NCI-H2171 treated with DMSO at 0.1 percent for 48 hours (cell line): ENCODE measurements around the gene CCDC87.
"Not testable (repeated sequence)": the region's sequence is repeated elsewhere in the genome, so short reads cannot be mapped to it uniquely, and the experiment has no call there.

ENCODE experiments used
- DNase-seq: peaks from one replicate; lab custom pipeline; 2025; lab: John Stamatoyannopoulos, UW

CCDC87 gene

DNA sequence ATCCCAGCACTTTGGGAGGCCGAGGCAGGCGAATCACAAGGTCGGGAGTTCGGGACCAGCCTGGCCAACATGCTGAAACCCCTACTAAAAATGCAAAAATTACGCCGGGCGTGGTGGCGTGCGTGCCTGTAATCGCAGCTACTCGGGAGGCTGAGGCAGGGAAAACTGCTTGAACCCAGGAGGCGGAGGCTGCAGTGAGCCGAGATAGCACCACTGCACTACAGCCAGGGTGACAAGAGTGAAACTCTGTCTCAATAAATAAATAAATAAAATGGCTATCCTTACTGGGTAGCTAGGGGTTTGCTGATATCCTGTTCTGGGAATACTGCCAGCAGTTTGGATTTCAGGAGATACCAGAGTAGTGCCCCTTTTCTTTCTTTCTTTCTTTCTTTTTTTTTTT is 21.2 kb upstream of the CCDC87 start:
- DNase-seq, result no peak

DNA sequence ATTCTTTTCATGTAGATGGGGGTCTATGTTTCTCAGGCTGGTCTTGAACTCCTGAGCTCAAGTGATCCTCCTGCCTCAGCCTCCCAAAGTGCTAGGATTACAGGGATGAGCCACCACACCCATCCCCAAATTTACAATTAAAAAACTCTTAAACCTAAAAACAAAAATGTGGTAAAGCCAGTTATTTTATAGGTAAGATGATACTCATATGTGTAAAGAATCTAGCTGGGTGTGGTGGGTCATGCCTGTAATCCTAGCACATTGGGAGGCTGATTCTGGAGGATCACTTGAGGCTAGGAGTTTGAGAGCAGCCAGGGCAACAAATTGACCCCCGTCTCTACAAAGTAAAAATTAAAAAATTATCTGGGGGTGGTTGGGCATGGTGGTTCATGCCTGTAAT is 19.6 kb upstream of the CCDC87 start:
- DNase-seq, result no peak

DNA sequence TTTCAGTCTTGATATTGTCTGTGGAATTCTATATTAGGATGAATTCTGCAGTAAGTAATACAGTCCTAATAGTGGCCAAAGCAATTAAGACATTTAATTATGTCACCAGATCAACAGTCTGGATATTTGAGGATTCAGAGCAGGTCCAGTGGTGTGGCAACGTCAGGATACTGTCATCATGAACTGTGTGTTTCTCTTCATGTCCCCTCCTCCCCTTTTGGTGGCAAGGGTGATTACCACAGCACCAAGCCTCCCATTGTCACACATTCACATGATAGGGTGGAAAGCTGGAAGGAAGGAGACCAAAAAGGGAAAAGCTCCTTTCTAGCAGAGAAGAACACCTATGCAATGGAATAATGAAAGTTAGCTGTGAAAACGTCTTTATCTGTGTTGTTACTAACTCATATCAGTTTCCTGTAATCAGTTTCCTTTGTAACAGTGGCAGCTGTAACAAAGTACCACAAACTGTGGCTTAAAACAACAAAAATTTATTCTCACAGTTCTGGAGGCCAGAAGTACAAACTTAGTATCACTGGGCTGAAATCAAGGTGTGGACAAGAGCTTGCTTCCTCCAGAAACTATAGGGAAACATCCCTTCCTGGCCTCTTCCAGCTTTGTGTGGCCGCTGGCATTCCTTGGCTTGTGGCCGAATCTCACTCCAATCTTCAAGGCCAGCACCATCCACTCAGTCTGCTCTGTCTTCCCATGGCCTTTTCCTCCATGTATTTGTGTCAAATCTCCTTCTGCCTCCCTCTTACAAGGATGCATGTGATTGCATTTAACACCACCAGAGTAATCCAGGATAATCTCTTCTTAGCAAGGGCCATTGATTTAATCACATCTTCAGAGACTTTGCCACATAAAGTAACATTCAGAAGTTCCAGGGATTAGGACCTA is 17.1 kb upstream of the CCDC87 start:
- no peak for DNase-seq

DNA sequence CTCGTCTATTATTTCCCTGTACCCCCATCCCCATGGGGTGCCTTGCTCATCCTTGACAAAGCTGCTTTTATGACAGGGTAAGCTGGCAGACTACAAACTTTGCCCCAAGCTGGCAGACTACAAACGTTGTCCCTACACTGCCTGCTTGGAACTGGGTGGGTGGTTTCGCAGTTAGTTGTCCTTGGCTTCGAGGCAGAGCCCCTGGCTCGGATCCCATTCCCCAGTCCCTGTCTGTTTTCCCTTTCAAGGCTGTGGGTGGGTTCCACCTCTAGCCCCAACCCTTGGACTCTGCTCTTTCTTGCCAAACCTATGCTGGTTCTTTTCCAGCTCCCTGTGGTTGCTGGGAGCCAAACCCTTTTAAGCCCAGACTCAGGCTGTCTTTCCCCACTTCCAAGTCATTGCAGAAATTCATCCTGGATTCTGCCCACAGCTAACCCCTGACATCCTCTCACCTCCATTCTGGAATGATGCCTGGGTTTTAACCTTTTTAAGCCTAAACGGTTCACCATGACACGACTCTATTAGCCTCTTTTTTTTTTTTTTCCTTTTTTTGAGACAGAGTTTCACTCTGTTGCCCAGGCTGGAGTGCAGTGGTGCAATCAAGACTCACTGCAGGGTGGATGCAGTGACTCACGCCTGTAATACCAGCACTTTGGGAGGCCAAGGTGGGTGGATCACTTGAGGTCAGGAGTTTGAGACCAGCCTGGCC is 14.4 kb upstream of the CCDC87 start:
- DNase-seq, result no peak

DNA sequence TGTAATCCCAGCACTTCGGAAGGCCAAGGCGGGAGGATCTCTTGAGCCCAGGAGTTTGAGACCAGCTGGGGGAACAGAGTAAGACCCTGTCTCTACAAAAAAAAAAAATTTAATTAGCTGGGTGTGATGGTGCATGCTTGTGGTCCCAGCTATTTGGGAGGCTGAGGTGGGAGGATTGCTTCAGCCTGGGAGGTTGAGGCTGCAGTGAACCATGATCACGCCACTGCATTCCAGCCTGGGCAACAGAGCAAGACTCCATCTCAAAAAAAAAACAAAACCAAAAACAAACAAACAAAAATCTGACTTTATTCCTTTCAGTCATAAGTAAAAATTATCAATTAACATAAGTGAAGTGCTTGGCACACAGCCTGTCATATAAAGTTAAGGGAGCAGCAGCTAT is 13.7 kb upstream of the CCDC87 start:
- not testable (repeated sequence) for DNase-seq

DNA sequence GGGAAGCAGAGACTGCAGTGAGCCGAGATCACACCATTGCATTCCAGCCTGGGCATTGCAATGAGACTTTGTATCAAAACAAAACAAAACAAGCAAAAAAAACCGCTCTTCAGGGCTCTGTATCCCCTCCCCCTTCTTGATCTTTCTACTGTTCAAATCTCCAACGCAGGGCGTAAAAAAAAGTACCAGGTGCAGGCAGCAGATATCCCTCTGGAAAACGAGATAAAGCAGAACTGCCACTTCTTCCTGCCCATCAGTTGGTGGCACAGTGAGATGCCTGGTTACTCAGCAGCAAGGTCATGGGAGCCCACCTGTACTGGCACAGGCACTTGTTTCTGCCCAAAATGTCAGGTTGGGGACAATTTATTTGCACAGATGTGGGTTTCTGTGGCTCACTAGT is 11.3 kb upstream of the CCDC87 start:
- DNase-seq, result no peak

DNA sequence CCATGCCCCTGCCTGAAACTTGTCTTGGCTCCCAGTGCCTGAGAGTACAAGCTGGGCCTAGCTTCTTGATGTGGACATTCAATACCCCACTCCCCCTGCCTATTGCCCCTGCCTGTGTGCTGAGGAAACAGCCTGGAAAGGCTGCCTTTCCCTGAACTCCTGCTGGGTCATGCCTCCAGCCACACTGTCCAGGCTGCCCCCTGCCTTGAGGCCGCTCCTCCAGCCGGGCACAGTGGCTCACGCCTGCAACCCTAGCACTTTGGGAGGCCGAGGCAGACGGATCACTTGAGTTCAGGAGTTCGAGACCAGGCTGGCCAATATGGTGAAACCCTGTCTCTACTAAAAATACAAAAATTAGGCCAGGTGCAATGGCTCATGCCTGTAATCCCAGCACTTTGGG is 10.2 kb upstream of the CCDC87 start:
- no peak for DNase-seq

DNA sequence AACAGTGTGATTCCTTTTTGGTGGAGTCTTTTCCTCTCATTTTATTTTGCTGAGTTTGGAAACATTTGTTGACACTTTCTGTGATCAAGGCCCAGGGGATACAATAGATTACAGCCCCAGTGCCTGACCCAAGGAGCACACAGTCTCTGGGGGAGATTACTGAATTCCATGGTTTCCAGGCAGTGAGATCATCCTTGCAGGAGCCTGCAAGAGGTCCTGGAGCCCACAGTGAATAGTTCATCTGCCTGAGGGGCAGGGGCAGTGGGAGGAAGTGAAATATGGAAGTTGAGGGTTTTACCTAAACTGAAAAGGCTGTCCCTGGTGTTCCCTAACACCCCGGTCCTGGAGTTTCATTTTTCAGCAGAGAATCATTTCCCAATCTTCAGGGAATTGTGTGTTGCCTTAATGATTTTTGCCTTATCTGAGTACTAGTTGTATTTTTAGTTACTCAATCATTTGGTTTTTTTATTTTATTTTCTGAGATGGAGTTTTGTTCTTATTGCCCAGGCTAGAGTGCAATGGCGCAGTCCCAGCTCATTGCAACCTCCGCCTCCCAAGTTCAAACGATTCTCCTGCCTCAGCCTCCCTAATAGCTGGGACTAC is 7.9 kb upstream of the CCDC87 start:
- DNase-seq, result no peak

DNA sequence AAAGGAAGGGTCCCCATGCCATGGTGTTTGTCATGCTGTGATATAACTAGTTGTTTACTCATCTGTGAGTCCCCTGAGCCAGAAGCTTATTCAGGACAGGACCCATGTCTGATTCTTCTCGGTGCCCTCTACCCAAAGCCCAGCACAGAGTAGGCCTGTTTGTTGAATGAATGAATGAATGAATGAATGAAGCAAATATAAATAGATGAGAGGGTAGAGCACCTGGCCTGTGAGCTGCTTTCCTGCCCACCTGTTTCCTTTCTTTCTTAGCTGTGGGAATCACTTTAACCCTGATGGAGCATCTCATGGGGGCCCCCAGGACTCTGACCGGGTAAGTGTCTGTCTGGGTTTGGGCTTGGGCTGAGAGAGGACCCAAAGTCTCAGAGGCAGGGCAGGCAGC is 7.4 kb upstream of the CCDC87 start:
- no peak for DNase-seq

DNA sequence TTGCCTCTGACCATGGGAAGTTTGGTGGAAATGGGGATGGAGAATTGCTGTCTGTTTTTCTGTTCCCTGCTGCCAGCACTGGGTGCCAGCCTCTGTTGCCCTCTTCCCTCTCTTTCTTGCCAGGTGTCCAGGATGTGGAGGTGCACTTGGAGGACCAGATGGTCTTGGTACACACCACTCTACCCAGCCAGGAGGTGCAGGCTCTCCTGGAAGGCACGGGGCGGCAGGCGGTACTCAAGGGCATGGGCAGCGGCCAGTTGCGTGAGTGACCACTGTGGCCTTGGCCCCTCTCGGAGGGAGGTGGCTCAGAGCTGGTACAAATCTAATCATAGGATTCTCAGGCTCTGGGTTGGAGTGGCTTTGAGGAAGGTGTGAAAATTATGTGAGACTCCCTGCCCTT is 6.1 kb upstream of the CCDC87 start:
- no peak for DNase-seq

DNA sequence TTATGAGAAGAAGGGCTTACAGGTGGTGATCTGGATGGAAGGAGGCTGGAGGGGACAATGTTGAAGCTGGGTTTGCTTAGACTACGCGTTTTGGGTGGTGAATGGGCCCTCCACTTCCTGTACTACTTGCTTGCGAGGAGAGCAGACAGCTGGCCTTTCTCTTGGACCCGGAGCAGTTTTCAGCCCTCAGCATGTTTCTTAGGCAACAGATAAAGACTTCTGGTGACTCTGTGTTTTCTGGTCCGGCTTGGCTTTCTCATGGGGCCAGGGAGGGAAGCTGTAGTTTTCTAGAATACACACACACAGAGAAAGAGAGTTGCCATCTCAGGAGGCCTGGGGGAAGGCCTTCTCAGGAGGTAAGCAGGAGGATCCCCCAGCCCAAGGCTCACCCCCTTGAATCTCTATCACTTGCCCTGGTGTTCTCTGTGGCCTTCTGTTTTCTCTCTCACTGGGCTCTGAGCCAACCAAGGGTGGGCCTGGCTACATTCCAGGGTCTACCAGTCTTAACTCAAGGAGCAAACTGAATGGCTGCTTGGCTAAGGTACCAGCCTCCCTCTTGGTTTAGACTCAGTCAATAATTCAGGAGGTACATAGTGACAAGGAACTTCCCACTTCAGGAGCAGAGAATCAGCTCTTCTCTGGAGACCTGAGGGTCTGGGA is 2.5 kb upstream of the CCDC87 start:
- DNase-seq, result peak; percentile 15

DNA sequence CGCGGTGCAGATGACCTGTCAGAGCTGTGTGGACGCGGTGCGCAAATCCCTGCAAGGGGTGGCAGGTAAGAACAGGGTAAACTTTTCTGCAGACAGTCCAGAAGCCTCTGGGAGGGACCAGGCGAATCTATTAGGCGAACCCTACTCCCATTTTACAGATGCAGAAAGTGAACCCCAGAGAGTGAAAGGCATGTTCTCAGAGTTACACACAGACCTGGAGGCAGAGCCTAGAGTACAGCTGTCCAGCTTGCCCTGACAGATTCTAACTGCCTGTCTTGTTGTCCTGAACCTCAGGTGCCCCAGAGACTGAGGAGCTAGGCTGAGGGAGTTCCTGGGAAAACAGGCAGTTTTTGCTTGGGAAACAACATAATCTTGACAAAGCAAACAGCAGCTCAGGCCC is 787 bp upstream of the CCDC87 start:
- no peak for DNase-seq

DNA sequence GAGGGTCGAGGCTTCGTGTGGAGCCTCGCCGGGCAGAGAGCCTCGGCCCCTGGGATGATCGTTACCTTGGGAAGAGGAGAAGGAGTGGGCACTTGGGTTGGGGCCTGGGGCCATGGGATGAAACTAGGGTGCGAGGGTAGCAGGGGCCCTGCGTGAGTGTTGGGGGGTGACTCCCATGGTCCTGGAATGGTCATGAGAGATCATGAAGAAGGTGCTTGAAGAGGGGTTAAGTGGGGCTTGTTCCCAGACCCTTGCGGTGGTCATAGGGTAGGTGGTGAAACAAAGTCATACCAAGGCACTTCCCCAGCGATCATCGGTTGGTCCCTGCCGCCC is 406 bp upstream of the CCDC87 start:
- DNase-seq, result no peak

DNA sequence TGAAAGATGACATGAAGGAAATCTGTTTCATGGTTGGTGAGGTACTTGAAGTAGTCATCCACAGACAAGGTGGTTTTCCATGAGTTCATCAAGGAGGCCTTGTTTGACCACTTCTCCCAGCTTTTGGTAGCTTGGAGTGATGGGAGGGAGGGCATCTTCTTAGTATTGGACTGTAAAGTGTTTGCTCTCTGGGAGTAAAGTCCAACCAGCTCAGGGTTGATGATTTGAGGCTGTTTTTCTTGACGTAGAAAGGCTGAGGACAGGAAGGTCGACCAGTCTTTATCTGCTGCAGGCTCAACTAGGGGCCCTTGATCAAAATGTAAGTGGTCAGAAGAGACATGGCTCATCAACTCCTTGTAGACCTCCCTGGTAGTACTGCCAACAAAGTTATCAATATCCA is 1.7 kb downstream of the CCDC87 start:
- DNase-seq, result no peak

DNA sequence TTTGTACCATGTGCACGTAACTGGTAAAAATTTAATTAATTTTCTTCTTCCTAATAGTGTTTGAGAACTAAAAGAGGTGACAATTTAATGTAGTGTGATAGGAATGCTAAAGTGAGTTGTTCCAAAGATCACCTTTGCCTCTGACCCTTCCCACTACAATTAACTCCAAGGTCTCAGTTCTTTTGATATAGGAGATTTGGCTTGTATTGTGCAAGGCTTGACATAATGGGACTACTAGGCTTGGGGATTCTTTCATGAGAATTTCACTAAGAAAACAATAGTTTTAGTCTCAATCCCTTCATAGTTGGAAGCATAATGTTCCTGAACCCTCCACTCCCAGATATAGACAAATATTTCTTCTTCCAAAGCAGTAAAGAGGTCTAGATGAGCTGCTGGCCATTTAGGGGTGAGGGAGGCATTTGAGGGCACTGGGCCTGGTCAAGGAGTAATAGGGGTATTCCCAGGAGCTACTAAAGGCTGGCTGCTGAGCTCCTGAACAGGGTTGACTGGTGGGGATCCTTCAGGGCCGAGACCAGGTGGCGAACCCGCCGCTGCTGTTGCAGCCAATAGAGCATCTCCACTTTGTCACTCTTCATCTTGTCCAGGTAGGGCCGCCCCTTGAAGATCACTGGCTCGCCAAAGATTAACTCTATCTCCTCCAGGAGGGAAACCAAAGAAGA is 2.7 kb downstream of the CCDC87 start:
- no peak for DNase-seq

DNA sequence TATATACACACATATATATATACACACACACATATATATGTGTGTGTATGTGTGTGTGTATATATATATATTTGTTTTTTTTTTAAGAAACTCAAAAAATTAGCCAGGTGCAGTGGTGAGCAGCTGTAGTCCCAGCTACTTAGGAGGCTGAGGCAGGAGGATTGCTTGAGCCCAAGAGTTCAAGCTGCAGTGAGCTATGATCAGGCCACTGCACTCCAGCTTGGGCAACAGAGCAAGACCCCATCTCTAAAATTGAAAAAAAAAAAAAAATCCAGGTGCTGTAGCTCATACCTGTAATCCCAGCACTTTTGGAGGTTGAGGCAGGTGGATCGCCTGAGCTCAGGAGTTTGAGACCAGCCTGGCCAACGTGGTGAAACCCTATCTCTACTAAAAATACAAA is 3.5 kb downstream of the CCDC87 start:
- DNase-seq, result not testable (repeated sequence)

DNA sequence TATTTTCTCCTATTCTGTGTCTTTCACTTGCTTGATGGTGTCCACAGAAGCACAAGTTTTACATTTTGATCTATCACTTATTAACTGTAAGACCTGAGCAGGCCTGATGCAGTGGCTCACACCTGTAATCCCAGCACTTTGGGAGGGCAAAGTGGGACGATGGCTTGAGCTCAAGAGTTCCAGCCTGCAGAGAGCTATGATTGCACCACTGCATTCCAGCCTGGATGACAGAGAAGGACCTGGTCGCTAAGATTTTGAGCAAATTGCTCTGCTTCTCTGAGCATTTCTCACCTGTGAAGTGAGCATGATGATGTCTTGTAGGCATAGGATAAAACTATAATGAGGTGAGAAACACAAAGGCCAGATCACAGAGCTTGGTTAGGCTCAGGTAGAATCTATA is 6.7 kb downstream of the CCDC87 start:
- no peak for DNase-seq

DNA sequence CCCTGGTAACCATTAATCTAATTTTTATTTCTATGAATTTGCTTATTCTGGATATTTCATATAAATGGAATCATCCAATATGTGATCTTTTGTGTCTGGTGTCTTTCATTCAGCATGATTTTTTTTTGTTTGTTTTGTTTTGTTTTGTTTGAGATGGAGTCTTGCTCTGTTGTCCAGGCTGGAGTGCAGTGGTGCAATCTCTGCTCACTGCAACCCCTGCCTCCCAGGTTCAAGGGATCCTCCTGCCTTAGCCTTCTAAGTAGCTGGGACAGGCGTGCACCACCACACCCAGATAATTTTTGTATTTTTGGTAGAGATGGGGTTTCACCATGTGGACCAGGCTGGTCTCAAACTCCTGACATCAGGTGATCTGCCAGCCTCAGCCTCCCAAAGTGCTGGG is 7.4 kb downstream of the CCDC87 start:
- DNase-seq, result not testable (repeated sequence)

DNA sequence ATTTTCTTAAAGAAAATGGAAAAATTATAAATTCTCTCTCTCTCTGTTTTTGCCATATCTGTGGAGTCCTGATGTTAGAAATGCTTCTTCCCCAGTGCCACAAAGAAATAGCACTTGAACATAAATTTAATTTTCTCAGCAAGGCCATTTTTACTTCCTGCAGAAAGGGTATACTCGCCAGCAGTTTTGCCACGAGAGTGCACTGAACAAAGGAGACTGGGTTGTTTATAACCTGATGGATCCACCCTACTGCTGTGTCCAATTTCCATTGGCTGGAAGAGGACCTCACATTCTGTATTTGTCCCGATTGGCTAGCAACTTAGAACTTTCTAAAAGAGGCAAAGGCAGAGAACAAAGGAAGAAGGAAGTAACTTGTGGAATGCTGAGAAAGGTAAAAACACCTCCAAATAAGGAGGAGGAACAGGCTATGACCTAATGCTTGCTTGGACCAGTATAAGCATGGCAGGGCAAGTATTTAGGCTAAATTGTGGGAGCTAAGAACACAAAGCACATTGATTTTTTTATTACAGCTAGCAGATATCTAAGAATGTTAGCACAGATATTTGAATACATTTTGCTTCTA is 10.2 kb downstream of the CCDC87 start:
- DNase-seq, result not testable (repeated sequence)

DNA sequence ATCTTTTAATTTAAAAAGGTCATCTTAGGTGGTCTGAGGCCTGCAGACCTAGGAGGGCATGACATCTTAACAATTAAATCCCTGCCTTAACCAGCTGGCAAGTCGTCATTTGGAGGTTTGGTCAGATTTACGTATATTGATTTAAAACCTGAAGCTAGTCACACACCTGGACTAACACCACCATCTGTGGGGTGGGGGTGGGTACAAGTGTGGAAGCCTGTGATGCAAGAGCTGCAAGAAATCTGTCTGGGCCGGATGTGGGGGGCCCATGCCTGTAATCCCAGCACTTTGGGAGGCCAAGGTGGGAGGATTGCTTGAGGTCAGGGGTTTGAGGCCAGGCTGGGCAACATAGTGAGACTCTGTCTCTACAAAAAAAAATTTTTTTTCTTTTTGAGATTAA is 11.6 kb downstream of the CCDC87 start:
- DNase-seq, result no peak

DNA sequence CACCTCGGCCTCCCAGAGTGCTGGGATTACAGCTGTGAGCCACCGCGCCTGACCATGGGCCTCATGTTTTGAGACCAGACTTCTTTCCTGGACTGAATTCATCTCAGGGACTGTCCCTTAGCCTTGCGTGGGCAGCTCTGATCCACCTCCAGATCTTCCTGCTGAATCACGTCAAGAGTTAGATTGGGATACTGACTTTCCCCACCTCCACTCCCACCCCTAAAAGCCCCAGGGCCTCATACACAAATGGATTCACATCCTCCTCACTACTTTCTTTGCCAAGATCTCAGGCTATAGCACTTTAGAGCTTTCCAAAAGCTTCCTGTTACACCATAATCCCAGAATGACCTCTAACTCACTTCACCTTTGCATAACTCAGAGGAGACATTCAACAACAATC is 12.1 kb downstream of the CCDC87 start:
- DNase-seq, result no peak
